ENCODE results near the gene ERN2.

DNA sequence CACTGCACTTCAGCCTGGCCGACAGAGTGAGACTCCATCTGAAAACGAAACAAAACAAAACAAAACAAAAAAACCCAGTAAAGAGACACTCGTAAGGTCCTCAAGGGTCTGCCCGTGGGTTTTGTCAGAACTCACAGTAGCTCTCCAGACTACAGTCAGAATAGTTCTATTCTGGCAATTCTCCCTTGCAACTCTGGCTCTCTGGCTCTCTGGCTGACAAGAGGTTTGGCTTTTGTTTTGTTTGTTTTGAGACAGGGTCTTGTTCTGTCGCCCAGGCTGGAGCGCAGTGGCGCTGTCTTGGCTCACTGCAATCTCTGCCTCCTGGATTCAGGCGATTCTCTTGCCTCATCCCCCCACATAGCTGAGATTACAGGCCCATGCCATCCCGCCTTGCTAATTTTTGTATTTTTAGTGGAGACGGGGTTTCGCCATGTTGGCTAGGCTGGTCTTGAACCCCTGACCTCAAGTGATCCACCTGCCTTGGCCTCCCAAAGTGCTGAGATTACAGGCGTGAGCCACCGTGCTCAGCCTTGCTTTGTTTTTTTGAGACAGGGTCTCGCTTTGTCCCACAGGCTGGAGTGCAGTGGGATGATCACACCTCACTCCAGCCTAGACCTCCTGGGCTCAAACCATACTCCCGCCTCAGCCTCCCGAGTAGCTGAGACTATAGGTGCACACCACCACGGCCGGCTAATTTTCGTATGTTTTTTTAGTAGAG is 21.3 kb upstream of the ERN2 start:
- TF ChIP-seq EZH2 (IDR thresholded peaks at IDR 0.05): no peak
- no peak for TF ChIP-seq EZH2phosphoT487 (IDR thresholded peaks at IDR 0.05)
- TF ChIP-seq, protein P1, sequence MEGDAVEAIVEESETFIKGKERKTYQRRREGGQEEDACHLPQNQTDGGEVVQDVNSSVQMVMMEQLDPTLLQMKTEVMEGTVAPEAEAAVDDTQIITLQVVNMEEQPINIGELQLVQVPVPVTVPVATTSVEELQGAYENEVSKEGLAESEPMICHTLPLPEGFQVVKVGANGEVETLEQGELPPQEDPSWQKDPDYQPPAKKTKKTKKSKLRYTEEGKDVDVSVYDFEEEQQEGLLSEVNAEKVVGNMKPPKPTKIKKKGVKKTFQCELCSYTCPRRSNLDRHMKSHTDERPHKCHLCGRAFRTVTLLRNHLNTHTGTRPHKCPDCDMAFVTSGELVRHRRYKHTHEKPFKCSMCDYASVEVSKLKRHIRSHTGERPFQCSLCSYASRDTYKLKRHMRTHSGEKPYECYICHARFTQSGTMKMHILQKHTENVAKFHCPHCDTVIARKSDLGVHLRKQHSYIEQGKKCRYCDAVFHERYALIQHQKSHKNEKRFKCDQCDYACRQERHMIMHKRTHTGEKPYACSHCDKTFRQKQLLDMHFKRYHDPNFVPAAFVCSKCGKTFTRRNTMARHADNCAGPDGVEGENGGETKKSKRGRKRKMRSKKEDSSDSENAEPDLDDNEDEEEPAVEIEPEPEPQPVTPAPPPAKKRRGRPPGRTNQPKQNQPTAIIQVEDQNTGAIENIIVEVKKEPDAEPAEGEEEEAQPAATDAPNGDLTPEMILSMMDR (IDR thresholded peaks at IDR 0.05): no peak

Measured in neural progenitor cell (in vitro differentiated cells).